Fibroblast of pulmonary artery (primary cell): ENCODE measurements around the gene SERP2.

Source experiments
- DNase-seq: peaks from one replicate; pipeline ENCODE4 v3.0.0-alpha.2; 2010; ENCODE audit warnings: low read depth
- H3K4me3 ChIP-seq: replicated peaks from 2 replicates; pipeline ENCODE4 v1.5.1; 2011; ENCODE audit warnings: low read depth, mild to moderate bottlenecking, control low read depth, low read length, moderate library complexity
- TF ChIP-seq, protein P1 (sequence below): IDR thresholded peaks from 2 replicates; pipeline ENCODE4 v1.5.1; 2011; ENCODE audit warnings: mild to moderate bottlenecking, control low read depth, low read length, inconsistent platforms; ENCODE audit errors: missing control alignments

Gene SERP2

DNA sequence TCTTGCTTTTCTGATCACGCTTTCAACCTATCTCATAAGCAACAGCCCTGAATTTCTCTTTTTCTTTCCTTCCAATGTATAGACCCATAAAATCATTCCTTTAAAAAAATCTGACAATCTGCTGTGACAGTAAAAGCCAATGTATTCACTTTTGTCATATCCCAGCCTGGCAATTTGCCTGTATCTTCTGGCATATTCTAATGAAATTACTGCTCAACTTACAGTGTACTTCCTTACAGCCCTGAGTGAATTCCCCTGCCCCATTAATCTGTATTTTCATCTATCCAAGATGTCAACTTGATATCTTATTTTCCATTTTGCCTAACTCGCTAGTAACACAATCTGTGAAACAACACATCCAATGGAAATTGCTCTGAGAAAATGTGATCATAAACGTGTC lies 18.0 kb upstream of the SERP2 start:
- DNase-seq: no peak
- TF ChIP-seq, protein P1, sequence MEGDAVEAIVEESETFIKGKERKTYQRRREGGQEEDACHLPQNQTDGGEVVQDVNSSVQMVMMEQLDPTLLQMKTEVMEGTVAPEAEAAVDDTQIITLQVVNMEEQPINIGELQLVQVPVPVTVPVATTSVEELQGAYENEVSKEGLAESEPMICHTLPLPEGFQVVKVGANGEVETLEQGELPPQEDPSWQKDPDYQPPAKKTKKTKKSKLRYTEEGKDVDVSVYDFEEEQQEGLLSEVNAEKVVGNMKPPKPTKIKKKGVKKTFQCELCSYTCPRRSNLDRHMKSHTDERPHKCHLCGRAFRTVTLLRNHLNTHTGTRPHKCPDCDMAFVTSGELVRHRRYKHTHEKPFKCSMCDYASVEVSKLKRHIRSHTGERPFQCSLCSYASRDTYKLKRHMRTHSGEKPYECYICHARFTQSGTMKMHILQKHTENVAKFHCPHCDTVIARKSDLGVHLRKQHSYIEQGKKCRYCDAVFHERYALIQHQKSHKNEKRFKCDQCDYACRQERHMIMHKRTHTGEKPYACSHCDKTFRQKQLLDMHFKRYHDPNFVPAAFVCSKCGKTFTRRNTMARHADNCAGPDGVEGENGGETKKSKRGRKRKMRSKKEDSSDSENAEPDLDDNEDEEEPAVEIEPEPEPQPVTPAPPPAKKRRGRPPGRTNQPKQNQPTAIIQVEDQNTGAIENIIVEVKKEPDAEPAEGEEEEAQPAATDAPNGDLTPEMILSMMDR: no peak
- H3K4me3 ChIP-seq: no peak overlapping the region

DNA sequence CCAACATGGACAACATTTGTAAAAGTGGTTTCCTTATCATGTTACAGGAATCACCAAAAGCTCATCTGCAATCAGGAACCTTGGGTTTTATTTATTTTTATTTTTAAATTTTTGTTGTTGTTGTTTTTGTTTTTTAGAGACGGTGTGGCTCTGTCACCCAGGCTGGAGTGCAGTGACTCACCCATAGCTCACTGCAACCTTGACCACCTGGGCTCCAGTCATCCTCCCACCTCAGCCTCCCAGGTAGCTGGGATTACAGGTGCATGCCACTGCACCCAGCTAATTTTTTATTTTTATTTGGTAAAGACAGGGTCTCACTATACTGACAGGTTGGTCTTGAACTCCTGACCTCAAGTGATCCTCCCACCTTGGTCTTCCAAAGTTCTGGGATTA lies 13.6 kb upstream of the SERP2 start:
- TF ChIP-seq, protein P1: no peak
- DNase-seq: no peak
- no peak overlapping the region for H3K4me3 ChIP-seq

DNA sequence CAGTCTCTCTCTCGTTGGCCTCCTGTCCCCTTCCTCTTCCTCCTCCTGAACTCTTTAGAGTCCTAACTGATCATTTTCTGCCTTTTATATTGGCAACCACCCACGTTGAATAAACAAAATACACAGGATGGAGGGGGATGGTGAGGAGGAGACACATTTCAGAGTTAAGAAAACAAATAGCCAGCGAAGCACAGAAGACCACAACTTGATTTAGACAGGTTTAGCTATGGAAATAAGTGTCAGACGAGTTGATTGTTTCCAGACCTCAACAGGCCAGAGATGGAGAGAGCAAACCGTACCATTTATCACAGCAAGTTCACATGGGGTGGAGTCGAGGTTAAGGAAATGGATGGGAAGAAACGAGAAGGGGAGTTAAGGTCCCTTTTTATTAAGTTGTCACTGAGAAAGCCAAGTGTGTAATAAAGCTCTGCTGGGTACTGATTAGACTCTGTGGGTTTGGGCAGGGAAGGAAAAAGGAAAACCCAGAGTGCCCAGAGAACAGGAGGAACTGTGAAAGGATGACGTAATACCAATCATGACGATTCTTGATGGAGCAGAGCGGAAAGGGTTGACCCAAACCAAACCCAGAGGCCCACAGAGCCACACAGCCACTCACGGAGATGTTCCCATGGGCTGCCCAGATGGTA lies 11.1 kb upstream of the SERP2 start:
- TF ChIP-seq, protein P1: no peak
- no peak for DNase-seq
- no peak overlapping the region for H3K4me3 ChIP-seq

DNA sequence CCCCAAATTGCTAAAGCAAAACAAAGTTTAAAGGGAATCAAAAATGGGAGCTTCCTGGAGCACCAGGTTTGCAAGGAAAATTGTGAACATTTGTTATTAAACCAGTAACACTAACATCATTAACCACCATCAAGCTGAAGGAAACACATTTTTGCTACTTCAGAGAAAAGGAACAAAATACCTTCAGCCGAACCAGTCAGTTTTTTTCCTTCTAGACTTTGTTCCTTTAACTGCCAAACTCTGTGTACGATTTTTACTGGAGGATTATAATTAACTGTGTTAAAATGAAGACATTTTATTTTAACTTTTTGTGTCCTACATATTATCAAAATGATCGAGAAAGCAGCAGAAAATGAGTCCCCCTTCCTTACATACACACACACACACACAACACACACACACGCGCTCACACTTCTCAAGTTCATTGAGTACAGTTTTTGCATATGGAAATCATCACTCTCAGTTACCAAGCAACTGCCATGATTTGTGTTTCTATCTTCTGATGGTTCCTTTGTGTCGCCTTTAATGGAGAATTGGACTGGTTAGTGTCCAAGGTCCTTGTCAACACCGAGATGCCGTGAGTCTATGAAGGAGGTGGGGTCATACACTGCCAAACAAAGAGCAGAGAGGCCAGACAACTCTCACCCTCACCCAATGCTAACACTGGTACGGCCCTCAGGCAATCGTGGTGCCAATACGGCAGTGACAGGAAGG lies 9.8 kb upstream of the SERP2 start:
- no peak overlapping the region for H3K4me3 ChIP-seq
- TF ChIP-seq, protein P1: no peak
- no peak for DNase-seq

DNA sequence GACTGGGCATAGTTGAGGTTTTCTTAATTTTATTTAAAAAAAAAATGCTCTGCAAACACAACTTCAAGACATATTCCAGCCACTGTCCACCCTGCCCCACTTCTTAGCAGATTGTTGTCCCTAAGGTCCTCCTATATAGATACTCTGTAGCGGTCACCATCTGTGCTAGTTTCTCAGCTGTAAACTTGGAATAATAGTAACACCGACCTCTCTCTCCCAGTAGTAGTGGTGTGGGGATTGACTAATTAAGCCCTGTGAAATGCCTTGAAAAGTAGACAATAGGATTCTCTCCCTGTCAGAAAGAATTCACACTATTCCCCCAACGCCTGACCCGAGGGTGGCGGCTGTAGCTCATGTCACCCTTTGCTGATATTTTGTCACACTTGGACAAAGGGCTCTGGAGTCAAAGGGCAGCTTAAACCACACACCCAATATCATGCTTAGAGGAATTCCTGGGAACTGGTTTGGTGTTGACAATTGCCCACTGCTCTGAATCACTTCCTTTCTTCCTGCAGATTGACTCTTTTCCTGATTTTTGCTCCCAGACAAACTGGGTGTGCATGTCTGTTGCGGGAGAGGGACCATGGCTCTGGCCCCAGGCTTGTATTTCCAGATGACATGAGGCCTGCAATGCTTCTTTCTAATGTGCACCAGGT lies 9.2 kb upstream of the SERP2 start:
- no peak overlapping the region for H3K4me3 ChIP-seq
- TF ChIP-seq, protein P1: no peak
- DNase-seq: peak; percentile 51

DNA sequence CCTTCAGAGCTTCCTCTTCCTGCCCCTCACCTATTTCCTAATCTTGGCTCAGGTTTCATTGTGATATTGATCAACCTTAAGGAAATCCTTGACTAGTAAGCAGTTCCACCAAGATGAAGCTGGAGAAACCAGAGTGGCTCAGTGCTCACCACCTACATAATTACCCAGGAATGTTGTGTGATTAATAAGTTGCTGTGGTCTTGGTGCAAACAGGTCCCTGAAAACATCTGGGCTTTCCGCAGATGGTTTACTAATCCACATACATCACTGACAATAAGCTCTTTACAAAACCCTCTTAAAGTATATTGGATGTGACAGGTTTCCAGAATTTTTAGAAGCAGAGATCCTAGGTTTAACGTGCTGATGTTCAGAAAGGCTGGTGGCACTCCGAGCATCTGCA lies 8.6 kb upstream of the SERP2 start:
- H3K4me3 ChIP-seq: no peak overlapping the region
- TF ChIP-seq, protein P1: no peak
- no peak for DNase-seq
